Measurements from ENCODE around the gene NYAP1.

The NYAP1 gene

GRCh38 chr7:100478958-100479660 is 4.6 kb upstream of the NYAP1 start, which contains the start of gene TSC22D4:
TSC22D4 (minus strand) TSS chr7:100479214; CDS start chr7:100478038, 1,176 bp downstream.
- TF ChIP-seq CTCF (IDR thresholded peaks at IDR 0.05; ENCODE audit: control insufficient read depth, insufficient read depth, low read depth, low read length, missing control alignments) = no peak
- DNase-seq (ENCODE audit: low read depth) = peak; percentile 84
- peak within 1 kb of the TSS; percentile 90 for H3K4me3 ChIP-seq (ENCODE audit: control insufficient read depth, low read depth, low read length)

- DNase-seq (ENCODE audit: low read depth) = no peak
- TF ChIP-seq CTCF (IDR thresholded peaks at IDR 0.05; ENCODE audit: control insufficient read depth, insufficient read depth, low read depth, low read length, missing control alignments) = no peak
- H3K4me3 ChIP-seq (ENCODE audit: control insufficient read depth, low read depth, low read length) = no peak overlapping the region
Observed at GRCh38 chr7:100481466-100481865, 2.3 kb upstream of the NYAP1 start.

GRCh38 chr7:100482728-100483089 is 1.0 kb upstream of the NYAP1 start:
- DNase-seq (ENCODE audit: low read depth) = no peak
- TF ChIP-seq CTCF (IDR thresholded peaks at IDR 0.05; ENCODE audit: control insufficient read depth, insufficient read depth, low read depth, low read length, missing control alignments) = no peak
- H3K4me3 ChIP-seq (ENCODE audit: control insufficient read depth, low read depth, low read length) = peak overlapping the region; percentile 57

- peak; percentile 53 for TF ChIP-seq CTCF (IDR thresholded peaks at IDR 0.05; ENCODE audit: control insufficient read depth, insufficient read depth, low read depth, low read length, missing control alignments)
- peak overlapping the region; percentile 57 for H3K4me3 ChIP-seq (ENCODE audit: control insufficient read depth, low read depth, low read length)
- DNase-seq (ENCODE audit: low read depth) = no peak
Observed at GRCh38 chr7:100483090-100483721, 521 bp upstream of the NYAP1 start.

GRCh38 chr7:100484673-100485045 is 932 bp downstream of the NYAP1 start:
- TF ChIP-seq CTCF (IDR thresholded peaks at IDR 0.05; ENCODE audit: control insufficient read depth, insufficient read depth, low read depth, low read length, missing control alignments) = no peak
- H3K4me3 ChIP-seq (ENCODE audit: control insufficient read depth, low read depth, low read length) = no peak overlapping the region
- DNase-seq (ENCODE audit: low read depth) = no peak

GRCh38 chr7:100485471-100485876 is 1.7 kb downstream of the NYAP1 start:
- H3K4me3 ChIP-seq (ENCODE audit: control insufficient read depth, low read depth, low read length) = no peak overlapping the region
- no peak for DNase-seq (ENCODE audit: low read depth)

More at GRCh38 chr7:100485471-100485876, 1.7 kb downstream of the NYAP1 start:
- TF ChIP-seq CTCF (IDR thresholded peaks at IDR 0.05; ENCODE audit: control insufficient read depth, insufficient read depth, low read depth, low read length, missing control alignments) = no peak

Measured in AG09309 (cell line).